H1 (cell line): ENCODE data around the gene AQP7. TPM values are rescaled to one million over a fixed set of nuclear protein-coding genes. Genes with fewer than 3 reads are reported as not detected.

ENCODE experiments used
- ASH2L ChIP-seq: fragments of 200-600, 300-600 bp; sonication (generic); IDR thresholded peaks from one replicate; pipeline ENCODE4 v1.7.1; 2017; ENCODE audit warnings: low read length
- CBX8 ChIP-seq: fragments of 300-800, 300-1000 bp; sonication (generic); IDR thresholded peaks from 2 replicates; pipeline ENCODE4 v1.7.1; 2016; ENCODE audit warnings: low read depth, low read length, borderline replicate concordance
- CTCF ChIP-seq, 3 experiments: IDR thresholded peaks; 1 replicate in 2 of 3; 2 replicates in 1 of 3; pipeline versions ENCODE4 v1.5.1 to v1.6.1; 2011; ENCODE audit warnings: low read length in 3 of 3, mild to moderate bottlenecking in 3 of 3, inconsistent platforms in 2 of 3, low read depth in 1 of 3, moderate library complexity in 1 of 3; ENCODE audit not compliant: insufficient read depth in 1 of 3; ENCODE audit errors: control extremely low read depth in 1 of 3
- GABPA ChIP-seq: IDR thresholded peaks from 2 replicates; pipeline ENCODE4 v1.6.1; 2011; ENCODE audit warnings: mild to moderate bottlenecking, low read length, moderate library complexity, borderline replicate concordance; ENCODE audit not compliant: insufficient read depth
- JUND ChIP-seq: IDR thresholded peaks from 2 replicates; pipeline ENCODE4 v1.6.1; 2011; ENCODE audit warnings: mild to moderate bottlenecking, improper control_type of control experiment, low read length
- MAX ChIP-seq: IDR thresholded peaks from 2 replicates; pipeline ENCODE4 v1.6.1; 2012; ENCODE audit warnings: inconsistent platforms
- POLR2AphosphoS5 ChIP-seq: IDR thresholded peaks from 2 replicates; pipeline ENCODE4 v1.6.1; 2011; ENCODE audit warnings: low read depth, low read length
- SAP30 ChIP-seq: fragments of 300-600 bp; sonication (generic); IDR thresholded peaks from 2 replicates; pipeline ENCODE4 v1.7.1; 2012; ENCODE audit warnings: low read length, moderate library complexity, mild to moderate bottlenecking, inconsistent platforms; ENCODE audit not compliant: insufficient read depth, insufficient replicate concordance
- SIN3A ChIP-seq, 2 experiments: IDR thresholded peaks in 1 of 2; conservative IDR thresholded peaks in 1 of 2; 2 replicates each; pipeline ENCODE4 v1.6.1; 2011 to 2012; ENCODE audit warnings: low read length in 2 of 2, improper control_type of control experiment in 1 of 2, low read depth in 1 of 2, mild to moderate bottlenecking in 1 of 2
- SIRT6 ChIP-seq: IDR thresholded peaks from one replicate; pipeline ENCODE4 v1.7.1; 2012; ENCODE audit warnings: low read length, inconsistent platforms
- polyA plus RNA-seq, 7 experiments: library from polyadenylated mRNA; depleted of rRNA in 3 of 7; stranded (reverse) in 5 of 7; unstranded in 2 of 7; fragments of >200 nt in 5 of 7; fragments of 200-250 nt in 2 of 7; gene quantifications; 1 replicate in 5 of 7; 2 replicates in 1 of 7; 4 replicates in 1 of 7; pipeline versions ENCODE4 v1.2.1 to v1.2.3, GENCODE V29; 2011 to 2013; ENCODE audit warnings: missing spikeins in 2 of 7, mixed read lengths in 2 of 7
- total RNA-seq: library from RNA; stranded (reverse); fragmentation: NEBNext Ultra II Directional; extraction: Animal tissue kit (Norgen Biotek cat#: 25700); gene quantifications from 2 replicates; pipeline ENCODE4 v1.2.1, GENCODE V29; 2021
- TF ChIP-seq, protein P1 (sequence below): IDR thresholded peaks from 2 replicates; pipeline ENCODE4 v1.6.1; 2012; ENCODE audit warnings: low read length, inconsistent platforms

AQP7 gene
- total and polyA plus RNA-seq, 2 of the 8 experiments (the other 6 are each of a cell fraction or from before 2014, with no cell fraction given), result not detected

- TF ChIP-seq SIRT6, result no peak
- peak; percentile 64 for TF ChIP-seq MAX
- no peak for TF ChIP-seq CBX8
- peak in 1 of 2 experiments; percentile 83; a peak in 2 of 4 replicates for TF ChIP-seq SIN3A (conservative IDR thresholded peaks at IDR 0.05 in 1 of 2, IDR thresholded peaks at IDR 0.05 in 1 of 2; ENCODE audit: low read depth in 1 of 2, low read length in 2 of 2)
- TF ChIP-seq ASH2L, result peak; percentile 96
- peak; percentile 77 for TF ChIP-seq POLR2AphosphoS5
- TF ChIP-seq GABPA, result no peak
- peak; percentile 47 for TF ChIP-seq SAP30
- TF ChIP-seq, protein P1, sequence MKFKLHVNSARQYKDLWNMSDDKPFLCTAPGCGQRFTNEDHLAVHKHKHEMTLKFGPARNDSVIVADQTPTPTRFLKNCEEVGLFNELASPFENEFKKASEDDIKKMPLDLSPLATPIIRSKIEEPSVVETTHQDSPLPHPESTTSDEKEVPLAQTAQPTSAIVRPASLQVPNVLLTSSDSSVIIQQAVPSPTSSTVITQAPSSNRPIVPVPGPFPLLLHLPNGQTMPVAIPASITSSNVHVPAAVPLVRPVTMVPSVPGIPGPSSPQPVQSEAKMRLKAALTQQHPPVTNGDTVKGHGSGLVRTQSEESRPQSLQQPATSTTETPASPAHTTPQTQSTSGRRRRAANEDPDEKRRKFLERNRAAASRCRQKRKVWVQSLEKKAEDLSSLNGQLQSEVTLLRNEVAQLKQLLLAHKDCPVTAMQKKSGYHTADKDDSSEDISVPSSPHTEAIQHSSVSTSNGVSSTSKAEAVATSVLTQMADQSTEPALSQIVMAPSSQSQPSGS, result 0 out of 2 replicates have a peak, but pooled peaks have one; percentile 68
- TF ChIP-seq JUND, result 0 out of 2 replicates have a peak, but pooled peaks have one; percentile 7
- no peak for TF ChIP-seq CTCF (IDR thresholded peaks at IDR 0.05; ENCODE audit: control extremely low read depth in 1 of 3, insufficient read depth in 1 of 3, low read depth in 1 of 3, low read length in 3 of 3)
- TF ChIP-seq, all 59 proteins: peak for 17
Observed at GRCh38 chr9:33381231-33381791, 21.1 kb downstream of the AQP7 start (continued).
